Nephron progenitor cell (in vitro differentiated cells): Measurements from ENCODE around the gene ZNF544.

ENCODE experiments used
- DNase-seq: peaks from one replicate; pipeline ENCODE4 v3.0.0; 2021
- H3K27ac Mint-ChIP-seq: 2 replicates; pipeline ENCODE4 v1.8.0; 2021; ENCODE audit warnings: mild to moderate bottlenecking, moderate library complexity, mixed read lengths
- H3K27me3 Mint-ChIP-seq: 2 replicates; pipeline ENCODE4 v1.8.0; 2021; ENCODE audit warnings: mild to moderate bottlenecking, low read depth, mixed read lengths; ENCODE audit not compliant: poor library complexity
- H3K36me3 Mint-ChIP-seq: 2 replicates; pipeline ENCODE4 v1.8.0; 2021; ENCODE audit warnings: low read depth, mixed read lengths
- H3K4me1 Mint-ChIP-seq: 2 replicates; pipeline ENCODE4 v1.8.0; 2021; ENCODE audit warnings: mixed read lengths
- H3K4me3 Mint-ChIP-seq: 2 replicates; pipeline ENCODE4 v1.8.0; 2021; ENCODE audit warnings: mild to moderate bottlenecking, moderate library complexity, mixed read lengths
- H3K9me3 Mint-ChIP-seq: 2 replicates; pipeline ENCODE4 v1.8.0; 2021; ENCODE audit warnings: mild to moderate bottlenecking, moderate library complexity, mixed read lengths
- CTCF ChIP-seq: fragments of 200-600 bp; sonication (generic); IDR thresholded peaks from 2 replicates; pipeline ENCODE4 v1.5.0; 2021; ENCODE audit warnings: antibody characterized with exemption

Gene ZNF544

GRCh38 chr19:58261968-58262921 lies 33.5 kb downstream of the ZNF544 start:
- H3K27ac Mint-ChIP-seq = no peak overlapping the region
- no peaks in the 10 kb centered on the region for H3K4me1 Mint-ChIP-seq
- H3K36me3 Mint-ChIP-seq = peaks cover 100% of the 10 kb centered on the region
- peaks cover 19% of the 10 kb centered on the region for H3K27me3 Mint-ChIP-seq
- no peak for DNase-seq
- H3K9me3 Mint-ChIP-seq = peaks cover 100% of the 10 kb centered on the region
- no peak for TF ChIP-seq CTCF
- no peak overlapping the region for H3K4me3 Mint-ChIP-seq

- Mint-ChIP-seq H3K4me1 (no peaks in the 10 kb centered on the region), H3K4me3 (no peak overlapping the region), H3K27me3 (peaks cover 19% of the 10 kb centered on the region), H3K27ac (no peak overlapping the region), H3K36me3 (peaks cover 100% of the 10 kb centered on the region), H3K9me3 (peaks cover 100% of the 10 kb centered on the region)
- no peak for TF ChIP-seq CTCF
- DNase-seq = no peak
Observed at GRCh38 chr19:58262922-58263296, 34.2 kb downstream of the ZNF544 start.

- H3K9me3 Mint-ChIP-seq = peaks cover 99% of the 10 kb centered on the region
- no peak overlapping the region for H3K27ac Mint-ChIP-seq
- peaks cover 100% of the 10 kb centered on the region for H3K36me3 Mint-ChIP-seq
- H3K27me3 Mint-ChIP-seq = peaks cover 10% of the 10 kb centered on the region
- no peak for TF ChIP-seq CTCF
- DNase-seq = no peak
- H3K4me3 Mint-ChIP-seq = no peak overlapping the region
- no peaks in the 10 kb centered on the region for H3K4me1 Mint-ChIP-seq
Observed at GRCh38 chr19:58265100-58265499, 36.4 kb downstream of the ZNF544 start.

GRCh38 chr19:58268344-58268743 lies 39.6 kb downstream of the ZNF544 start:
- H3K36me3 Mint-ChIP-seq = peaks cover 100% of the 10 kb centered on the region
- no peak overlapping the region for H3K4me3 Mint-ChIP-seq
- no peak for DNase-seq
- no peak for TF ChIP-seq CTCF
- peaks cover 99% of the 10 kb centered on the region for H3K9me3 Mint-ChIP-seq
- no peak overlapping the region for H3K27ac Mint-ChIP-seq
- H3K4me1 Mint-ChIP-seq = no peaks in the 10 kb centered on the region
- peaks cover 6% of the 10 kb centered on the region for H3K27me3 Mint-ChIP-seq

GRCh38 chr19:58274771-58275201 lies 46.1 kb downstream of the ZNF544 start:
- no peak overlapping the region for H3K4me3 Mint-ChIP-seq
- peaks cover 100% of the 10 kb centered on the region for H3K9me3 Mint-ChIP-seq
- no peak for DNase-seq
- peaks cover 15% of the 10 kb centered on the region for H3K4me1 Mint-ChIP-seq
- H3K27ac Mint-ChIP-seq = no peak overlapping the region
- peaks cover 97% of the 10 kb centered on the region for H3K36me3 Mint-ChIP-seq
- H3K27me3 Mint-ChIP-seq = peaks cover 2% of the 10 kb centered on the region
- TF ChIP-seq CTCF = no peak

- peaks cover 100% of the 10 kb centered on the region for H3K9me3 Mint-ChIP-seq
- H3K4me3 Mint-ChIP-seq = no peak overlapping the region
- DNase-seq = no peak
- peaks cover 23% of the 10 kb centered on the region for H3K4me1 Mint-ChIP-seq
- H3K36me3 Mint-ChIP-seq = peaks cover 97% of the 10 kb centered on the region
- H3K27me3 Mint-ChIP-seq = peaks cover 7% of the 10 kb centered on the region
- TF ChIP-seq CTCF = no peak
- no peak overlapping the region for H3K27ac Mint-ChIP-seq
Observed at GRCh38 chr19:58275564-58275963, 46.9 kb downstream of the ZNF544 start.
